Immature natural killer cell (primary cell): ENCODE results near the gene ZC3H4. TPM values are rescaled to one million over a fixed set of nuclear protein-coding genes. Genes with fewer than 3 reads are reported as not detected.
"Not testable (repeated sequence)": the region's sequence is repeated elsewhere in the genome, so short reads cannot be mapped to it uniquely, and the experiment has no call there.

Source experiments
- DNase-seq, 3 donors: peaks; one replicate each; pipeline ENCODE4 v3.0.0; 2022; ENCODE audit warnings: mixed read lengths in 1 of 3
- H3K27ac Mint-ChIP-seq, 6 donors: one replicate each; pipeline ENCODE4 v1.8.0; 2020; ENCODE audit warnings: mixed read lengths in 6 of 6, mild to moderate bottlenecking in 5 of 6, inconsistent platforms in 4 of 6, moderate library complexity in 3 of 6
- H3K27me3 Mint-ChIP-seq, 3 donors: one replicate each; pipeline ENCODE4 v1.8.0; 2020 to 2021; ENCODE audit warnings: low read depth in 3 of 3, mild to moderate bottlenecking in 3 of 3, mixed read lengths in 3 of 3, moderate library complexity in 3 of 3, inconsistent platforms in 1 of 3
- H3K36me3 Mint-ChIP-seq, 3 donors: one replicate each; pipeline ENCODE4 v1.8.0; 2020; ENCODE audit warnings: mixed read lengths in 3 of 3, inconsistent platforms in 2 of 3, mild to moderate bottlenecking in 2 of 3
- H3K4me1 Mint-ChIP-seq, 2 donors: one replicate each; pipeline ENCODE4 v1.8.0; 2020; ENCODE audit warnings: inconsistent platforms in 2 of 2, mild to moderate bottlenecking in 2 of 2, mixed read lengths in 2 of 2, moderate library complexity in 1 of 2
- H3K4me3 Mint-ChIP-seq, 5 donors: one replicate each; pipeline ENCODE4 v1.8.0; 2020; ENCODE audit warnings: mild to moderate bottlenecking in 5 of 5, mixed read lengths in 5 of 5, inconsistent platforms in 3 of 5, moderate library complexity in 3 of 5
- H3K9me3 Mint-ChIP-seq, 6 donors: one replicate each; pipeline ENCODE4 v1.8.0; 2020; ENCODE audit warnings: mild to moderate bottlenecking in 6 of 6, mixed read lengths in 6 of 6, inconsistent platforms in 4 of 6, moderate library complexity in 3 of 6
- polyA plus RNA-seq, 3 donors: library from polyadenylated mRNA; unstranded; fragments of 300-500 nt; fragmentation: Illumina TruSeq; gene quantifications; one replicate each; pipeline ENCODE4 v1.2.3, GENCODE V29; 2021

Gene ZC3H4
- polyA plus RNA-seq, 3 donors from 2014 or later, result 0.04 to 2.3 (median 1.1) TPM

DNA sequence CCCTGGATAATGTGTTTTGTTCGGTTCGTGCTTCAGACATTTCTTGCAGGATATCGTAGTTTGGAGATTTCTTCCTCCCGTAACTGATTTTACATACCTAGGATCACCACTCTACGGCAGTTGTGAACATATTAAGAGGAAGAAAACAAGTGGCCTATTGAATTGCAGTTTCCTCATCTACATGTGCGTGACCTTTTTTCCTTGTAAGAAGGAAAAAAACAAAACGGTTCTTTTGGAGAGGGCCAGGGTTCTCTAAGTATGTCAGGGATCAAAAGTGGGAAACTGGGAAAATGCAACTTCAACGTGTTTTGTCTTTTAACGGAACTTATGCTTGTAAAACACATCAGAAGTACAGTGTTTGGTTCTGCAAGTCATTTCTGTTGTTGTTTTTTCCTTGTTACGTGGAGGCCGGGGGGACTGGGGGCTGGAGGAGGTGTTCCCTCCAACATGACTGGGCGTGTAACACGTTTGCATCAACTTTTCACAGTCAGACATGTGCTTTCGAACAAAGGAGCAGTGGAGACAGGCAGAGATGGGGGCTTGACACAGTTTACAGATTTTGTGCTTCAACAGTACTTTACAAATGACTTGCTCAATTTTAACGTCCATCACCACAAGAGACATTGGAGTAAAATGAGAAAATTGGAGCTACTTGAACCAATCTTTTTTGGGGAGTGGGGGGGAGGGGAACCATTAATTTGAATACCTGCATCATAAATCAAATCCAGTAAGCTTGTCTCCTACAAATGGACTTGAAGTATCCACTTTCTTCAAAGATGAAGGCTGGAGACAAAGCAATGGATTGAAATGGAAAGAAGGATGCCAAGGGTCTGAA lies 3.8 kb downstream of the ZC3H4 start:
- Mint-ChIP-seq H3K4me3 (peak overlapping the region; percentile 95 to 99 (median 98)), H3K27me3 (peaks cover 10 to 27% (median 15%) of the 10 kb centered on the region in 3 donors), H3K36me3 (peaks cover 4 to 6% (median 4%) of the 10 kb centered on the region in 3 donors), H3K27ac (peak overlapping the region; percentile 94 to 100 (median 98)), H3K9me3 (no peaks in the 10 kb centered on the region), H3K4me1 (peaks cover 62 to 76% of the 10 kb centered on the region in 2 donors)
- DNase-seq, result peak in 1 of 3 donors; percentile 20

DNA sequence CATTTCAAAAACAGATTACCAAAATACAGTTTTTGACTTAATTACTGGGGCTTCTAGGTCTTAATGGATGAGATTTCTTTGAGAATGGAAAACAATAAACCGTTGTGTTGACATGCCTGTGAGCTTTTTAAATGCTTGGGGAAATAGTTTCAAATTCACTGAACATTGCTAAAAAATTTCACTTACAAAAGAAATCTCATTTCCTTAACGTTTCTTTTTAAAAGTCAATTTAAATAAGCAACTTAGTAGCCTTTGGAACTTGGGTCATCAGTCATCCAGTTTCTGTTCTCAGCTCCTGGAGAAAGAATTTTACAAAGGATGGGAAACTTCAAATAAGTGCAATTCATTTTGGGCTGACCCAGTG lies 4.4 kb downstream of the ZC3H4 start:
- H3K9me3 Mint-ChIP-seq, result no peaks in the 10 kb centered on the region
- DNase-seq, result no peak
- H3K4me3 Mint-ChIP-seq, result peak overlapping the region in 4 of 5 donors; percentile 95 to 99 (median 98)
- peaks cover 10 to 27% (median 15%) of the 10 kb centered on the region in 3 donors for H3K27me3 Mint-ChIP-seq
- H3K36me3 Mint-ChIP-seq, result peaks cover 4 to 6% (median 4%) of the 10 kb centered on the region in 3 donors
- H3K27ac Mint-ChIP-seq, result peak overlapping the region; percentile 94 to 100 (median 98)
- H3K4me1 Mint-ChIP-seq, result peaks cover 61 to 74% of the 10 kb centered on the region in 2 donors

DNA sequence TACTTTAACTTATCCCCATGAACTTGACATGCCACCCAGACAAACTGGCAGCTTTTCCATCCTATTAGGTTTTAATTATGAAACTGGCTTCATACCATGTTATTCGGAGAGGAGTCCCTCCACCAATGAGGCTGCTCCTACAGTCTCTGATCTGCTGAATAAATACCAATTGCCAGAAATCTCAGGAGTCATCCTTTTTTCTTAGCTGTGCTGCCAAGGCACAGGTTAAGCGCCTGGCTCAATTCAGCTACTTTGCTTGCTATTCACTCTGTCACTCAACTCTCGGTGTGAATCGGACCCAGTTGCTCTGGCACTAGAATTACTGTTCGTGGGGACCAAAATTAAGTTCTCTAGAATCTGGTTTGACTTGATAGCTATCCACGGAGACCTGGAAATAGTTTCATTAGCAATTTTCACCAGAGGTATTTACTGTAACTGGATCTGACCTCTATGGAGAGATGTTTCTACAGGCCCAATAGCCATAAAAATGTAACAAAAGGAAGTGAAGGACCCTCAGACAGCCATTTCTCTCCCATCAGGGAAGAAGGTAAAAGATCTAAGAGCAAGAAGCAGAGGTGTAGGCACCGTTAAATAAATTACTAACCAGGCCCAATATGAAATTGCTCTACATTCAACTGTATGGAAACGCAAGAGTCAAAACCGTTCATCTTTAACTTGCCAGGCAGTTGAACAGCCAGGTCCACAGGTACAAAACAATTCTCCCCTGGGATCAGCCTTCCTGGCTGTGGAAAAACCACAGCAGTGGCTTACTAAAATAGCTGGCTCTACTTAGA lies 5.4 kb downstream of the ZC3H4 start:
- DNase-seq, result no peak

DNA sequence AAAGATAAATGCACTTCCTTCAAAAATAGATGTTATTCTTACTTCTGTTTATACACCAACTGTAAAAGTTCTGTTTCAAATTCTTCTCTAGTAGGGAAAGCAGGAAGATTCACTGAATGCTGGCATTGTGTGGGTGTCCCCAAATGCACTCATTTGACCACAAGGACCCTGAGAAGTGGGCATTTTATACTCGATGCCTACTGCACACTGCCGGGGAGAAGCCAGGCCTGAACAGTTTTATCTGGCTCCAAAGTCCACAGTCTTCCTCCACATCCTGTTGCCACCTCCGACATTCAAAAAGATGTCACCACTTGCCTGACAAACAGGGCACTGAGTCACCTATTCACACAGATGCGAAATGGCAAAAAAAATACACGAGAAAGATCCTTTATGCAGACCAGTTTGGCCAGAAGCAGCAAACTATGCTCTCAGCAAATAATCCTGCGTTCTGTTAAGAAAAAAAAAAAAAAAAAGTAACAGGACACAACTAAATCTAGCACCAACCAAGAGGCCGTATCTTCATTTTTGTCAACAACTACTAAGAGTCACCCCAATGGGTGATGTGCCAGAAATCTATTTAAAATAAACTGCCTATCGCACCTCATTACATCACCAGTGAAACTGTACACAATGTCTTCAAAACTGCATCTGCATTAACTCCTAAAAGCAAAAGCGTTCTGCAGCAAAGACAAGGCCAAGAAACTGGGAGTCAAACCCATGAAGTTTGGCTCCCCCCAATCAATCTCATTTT lies 6.2 kb downstream of the ZC3H4 start:
- Mint-ChIP-seq H3K4me1 (peaks cover 57 to 69% of the 10 kb centered on the region in 2 donors), H3K27ac (peak overlapping the region; percentile 64 to 100 (median 88)), H3K36me3 (peaks cover 4 to 6% (median 4%) of the 10 kb centered on the region in 3 donors), H3K9me3 (no peaks in the 10 kb centered on the region), H3K27me3 (peaks cover 4 to 17% (median 5%) of the 10 kb centered on the region in 3 donors), H3K4me3 (peak overlapping the region; percentile 18 to 61 (median 34))
- peak in 2 of 3 donors; percentile 17 to 58 for DNase-seq

More for the DNA sequence above, 5.4 kb downstream of the ZC3H4 start:
- Mint-ChIP-seq H3K4me3 (peak overlapping the region in 3 of 5 donors; percentile 2 to 61 (median 59)), H3K9me3 (no peaks in the 10 kb centered on the region), H3K27me3 (peaks cover 6 to 21% (median 9%) of the 10 kb centered on the region in 3 donors), H3K36me3 (peaks cover 4 to 6% (median 4%) of the 10 kb centered on the region in 3 donors), H3K27ac (peak overlapping the region; percentile 80 to 100 (median 94)), H3K4me1 (peaks cover 54 to 65% of the 10 kb centered on the region in 2 donors)

DNA sequence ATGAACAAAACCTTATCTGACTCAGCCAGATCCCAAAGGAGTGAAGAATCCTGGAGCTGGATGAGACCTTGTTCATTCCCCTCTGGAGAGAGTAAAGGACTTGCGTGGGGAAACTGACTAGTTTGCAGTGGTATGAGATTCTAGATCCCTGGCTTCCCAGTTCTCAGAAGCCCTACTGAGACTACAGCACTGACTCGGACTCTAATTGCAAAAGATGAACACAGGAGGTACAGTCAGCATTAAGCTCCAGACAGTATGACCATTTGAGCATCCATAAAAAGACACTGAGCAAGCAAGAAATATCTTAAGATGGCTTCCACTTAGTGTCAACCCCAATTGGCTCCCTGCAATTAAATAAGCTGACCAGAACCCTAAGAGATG lies 6.8 kb downstream of the ZC3H4 start:
- H3K9me3 Mint-ChIP-seq, result no peaks in the 10 kb centered on the region
- H3K4me3 Mint-ChIP-seq, result peak overlapping the region in 4 of 5 donors; percentile 4 to 50 (median 26)
- H3K27me3 Mint-ChIP-seq, result peaks cover 4 to 17% (median 5%) of the 10 kb centered on the region in 3 donors
- DNase-seq, result no peak
- H3K4me1 Mint-ChIP-seq, result peaks cover 57 to 75% of the 10 kb centered on the region in 2 donors
- H3K27ac Mint-ChIP-seq, result peak overlapping the region; percentile 64 to 100 (median 88)
- H3K36me3 Mint-ChIP-seq, result peaks cover 4 to 6% (median 4%) of the 10 kb centered on the region in 3 donors

DNA sequence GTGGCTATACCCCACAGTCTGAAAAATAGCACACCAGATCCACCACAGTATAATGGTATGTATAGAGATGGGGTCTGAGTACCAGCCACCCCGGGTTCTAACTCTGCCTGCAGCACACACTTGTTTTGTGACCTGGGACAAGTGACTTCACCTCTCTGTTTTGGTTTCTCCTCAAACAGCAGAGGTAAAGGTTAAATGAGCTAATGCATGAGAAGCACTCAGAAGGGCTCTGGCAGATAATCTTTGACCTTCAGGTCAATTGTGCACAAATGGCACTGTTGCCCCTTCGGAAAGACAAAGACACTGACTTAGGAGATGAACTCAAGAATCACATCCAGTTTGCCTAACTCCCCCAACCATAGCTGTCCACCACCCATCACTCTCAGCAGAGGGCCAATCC lies 7.7 kb downstream of the ZC3H4 start:
- no peak for DNase-seq
- Mint-ChIP-seq H3K4me3 (peak overlapping the region in 1 of 5 donors; percentile 38), H3K27me3 (peaks cover 0 to 10% (median under 1%) of the 10 kb centered on the region in 3 donors), H3K4me1 (peaks cover 53 to 70% of the 10 kb centered on the region in 2 donors), H3K27ac (peak overlapping the region in 5 of 6 donors; percentile 18 to 94 (median 67)), H3K36me3 (peaks cover 4 to 6% (median 4%) of the 10 kb centered on the region in 3 donors), H3K9me3 (no peaks in the 10 kb centered on the region)

DNA sequence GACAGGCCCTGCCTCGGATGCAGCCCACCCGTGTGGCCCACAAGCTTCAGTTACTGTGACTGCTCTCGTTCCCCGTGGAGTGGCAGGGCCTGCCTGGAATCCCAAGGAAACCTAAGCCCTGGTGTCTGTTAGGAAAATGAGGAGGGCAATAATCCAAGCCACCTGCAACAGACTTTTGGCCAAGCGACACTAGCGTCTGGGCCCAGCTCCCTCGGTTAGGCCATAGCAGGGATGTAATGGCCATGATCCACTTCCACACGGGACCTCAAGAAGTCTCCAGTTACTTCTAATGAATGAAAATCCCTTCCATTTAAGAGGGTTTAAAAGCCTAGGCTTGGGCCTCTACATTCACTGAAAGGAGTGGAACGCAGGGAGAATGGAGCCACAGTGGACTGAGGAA lies 8.9 kb downstream of the ZC3H4 start:
- no peak overlapping the region for H3K4me3 Mint-ChIP-seq
- no peaks in the 10 kb centered on the region for H3K9me3 Mint-ChIP-seq
- DNase-seq, result no peak
- no peak overlapping the region for H3K27ac Mint-ChIP-seq
- H3K27me3 Mint-ChIP-seq, result peaks cover 0 to 4% (median 0%) of the 10 kb centered on the region in 3 donors
- peaks cover 44 to 68% of the 10 kb centered on the region in 2 donors for H3K4me1 Mint-ChIP-seq
- peaks cover under 1 to 4% (median 3%) of the 10 kb centered on the region in 3 donors for H3K36me3 Mint-ChIP-seq

DNA sequence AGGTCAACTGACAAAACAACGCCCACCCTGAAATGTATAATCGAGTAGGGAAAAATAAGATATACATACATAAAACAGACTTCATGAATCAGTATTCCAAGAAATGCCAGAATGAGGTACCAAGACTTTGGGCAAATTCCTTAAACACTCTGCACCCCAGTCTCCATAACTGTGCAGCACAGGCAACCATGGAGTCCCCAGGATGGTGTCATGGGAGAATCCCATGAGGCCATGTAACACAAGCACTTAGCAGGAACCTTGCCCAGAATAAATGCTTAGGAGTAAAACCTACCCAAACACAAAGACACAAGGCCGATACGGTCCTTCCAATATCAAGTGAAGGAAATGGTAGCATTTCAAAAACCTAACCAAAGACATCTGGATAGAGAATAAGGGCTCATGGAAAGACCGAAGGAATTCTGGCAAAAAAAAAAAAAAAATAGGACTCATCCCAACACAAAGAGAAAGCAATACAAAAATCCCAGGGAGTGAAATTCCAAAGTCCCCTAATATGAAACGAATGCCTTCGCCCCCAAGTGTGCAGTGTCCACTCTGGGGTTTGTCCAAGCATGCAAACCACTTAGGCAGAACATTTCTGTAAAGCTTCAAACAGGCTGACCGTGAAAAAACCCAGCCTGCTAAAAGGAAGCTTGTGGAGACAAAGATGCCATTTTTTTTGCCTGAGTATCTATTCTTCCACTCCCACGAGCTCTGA lies 11.1 kb downstream of the ZC3H4 start:
- H3K4me1 Mint-ChIP-seq, result peaks cover 29 to 61% of the 10 kb centered on the region in 2 donors
- no peaks in the 10 kb centered on the region for H3K9me3 Mint-ChIP-seq
- H3K36me3 Mint-ChIP-seq, result peaks cover 0 to 4% (median 0%) of the 10 kb centered on the region in 3 donors
- no peak overlapping the region for H3K4me3 Mint-ChIP-seq
- H3K27ac Mint-ChIP-seq, result no peak overlapping the region
- DNase-seq, result no peak
- peaks cover 0 to 4% (median 0%) of the 10 kb centered on the region in 3 donors for H3K27me3 Mint-ChIP-seq

DNA sequence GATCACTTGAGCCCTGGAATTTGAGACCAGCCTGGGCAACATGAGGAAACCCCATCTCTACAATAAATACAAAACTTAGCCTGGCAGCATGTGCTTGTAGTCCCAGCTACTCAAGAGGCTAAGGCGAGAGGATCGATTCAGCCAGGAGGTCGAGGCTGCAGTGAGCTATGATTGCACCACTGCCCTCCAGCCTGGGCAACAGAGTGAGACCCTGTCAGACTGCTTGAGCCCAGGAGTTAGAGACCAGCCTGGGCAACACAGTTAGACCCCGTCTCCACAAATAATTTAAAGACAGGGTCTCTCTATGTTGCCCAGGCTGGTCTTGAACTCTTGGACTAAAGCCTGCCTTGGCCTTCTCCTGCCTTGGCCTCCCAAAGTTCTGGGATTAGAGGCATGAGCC lies 12.5 kb downstream of the ZC3H4 start:
- H3K27ac Mint-ChIP-seq, DNase-seq, H3K27me3 Mint-ChIP-seq, H3K36me3 Mint-ChIP-seq, H3K9me3 Mint-ChIP-seq, H3K4me3 Mint-ChIP-seq: not testable (repeated sequence)
- peaks cover 25 to 59% of the 10 kb centered on the region in 2 donors for H3K4me1 Mint-ChIP-seq

DNA sequence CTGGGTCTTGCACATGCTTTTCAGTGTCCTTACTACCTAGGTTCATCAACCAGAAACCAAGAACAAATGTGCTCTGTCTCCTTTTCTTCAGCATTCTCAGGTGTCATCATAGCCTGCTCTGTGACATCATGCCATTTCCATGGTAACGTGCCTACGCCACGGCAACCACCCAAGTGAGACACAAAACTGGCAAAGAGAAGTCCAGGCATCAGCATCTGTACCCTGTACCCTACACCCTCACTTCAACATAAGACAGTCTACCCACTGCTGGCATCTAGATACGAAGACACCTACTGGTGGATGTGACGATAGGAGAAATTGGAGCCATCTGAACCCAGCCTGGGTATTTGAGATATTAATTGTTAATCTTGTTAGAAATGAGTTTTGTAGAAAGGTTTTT lies 13.3 kb downstream of the ZC3H4 start:
- Mint-ChIP-seq H3K27me3 (peaks cover 0 to 2% (median 0%) of the 10 kb centered on the region in 3 donors), H3K9me3 (no peaks in the 10 kb centered on the region), H3K4me3 (no peak overlapping the region), H3K4me1 (peaks cover 27 to 59% of the 10 kb centered on the region in 2 donors), H3K27ac (peak overlapping the region in 3 of 6 donors; percentile 25 to 74 (median 66)), H3K36me3 (no peaks in the 10 kb centered on the region)
- DNase-seq, result no peak

DNA sequence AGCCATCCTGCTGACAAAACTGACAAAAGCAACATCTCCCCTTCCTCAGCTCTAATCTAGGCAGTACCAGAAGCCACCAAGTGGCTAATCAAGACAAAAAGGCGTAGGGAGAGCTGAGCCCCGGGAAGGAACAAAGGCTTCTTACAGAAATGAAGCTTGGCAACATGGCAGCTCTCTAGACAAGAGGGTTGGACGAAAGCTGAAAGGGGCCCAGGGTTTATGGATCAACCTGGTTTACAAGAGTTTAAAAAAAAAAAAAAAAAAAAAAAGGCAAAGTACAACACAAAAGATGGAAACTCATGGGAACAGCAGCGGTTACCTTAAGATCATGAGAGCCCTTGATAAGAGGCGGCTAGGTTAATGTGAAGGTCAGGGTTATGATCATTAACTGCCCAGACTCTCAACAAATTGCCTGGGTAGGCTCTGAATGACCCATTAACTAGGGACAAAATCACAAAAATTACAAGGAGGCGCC lies 14.0 kb downstream of the ZC3H4 start:
- peaks cover 34 to 66% of the 10 kb centered on the region in 2 donors for H3K4me1 Mint-ChIP-seq
- DNase-seq, result no peak
- peak overlapping the region in 1 of 6 donors; percentile 15 for H3K27ac Mint-ChIP-seq

DNA sequence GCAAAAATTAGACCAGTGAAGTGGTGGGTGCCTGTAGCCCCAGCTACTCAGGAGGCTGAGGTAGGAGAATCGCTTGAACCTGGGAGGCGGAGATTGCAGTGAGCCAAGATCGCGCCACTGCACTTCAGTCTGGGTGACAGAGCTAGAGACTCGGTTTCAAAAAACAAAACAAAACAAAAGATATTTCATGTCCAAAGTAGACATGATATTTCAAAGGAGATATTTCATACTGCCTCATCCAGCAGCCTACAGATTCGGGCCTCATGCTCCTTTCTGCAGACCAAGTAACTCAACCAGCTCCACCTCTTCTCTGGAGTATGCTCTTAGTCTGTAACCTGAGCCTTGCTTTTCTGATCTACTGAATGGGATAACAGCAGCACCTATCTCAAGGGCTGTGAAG lies 15.0 kb downstream of the ZC3H4 start:
- Mint-ChIP-seq H3K27me3 (peaks cover 0 to 2% (median 0%) of the 10 kb centered on the region in 3 donors), H3K4me1 (peaks cover 40 to 76% of the 10 kb centered on the region in 2 donors), H3K9me3 (no peaks in the 10 kb centered on the region), H3K36me3 (peaks cover 0 to 6% (median 0%) of the 10 kb centered on the region in 3 donors), H3K27ac (peak overlapping the region in 2 of 6 donors; percentile 17 to 40), H3K4me3 (no peak overlapping the region)
- DNase-seq, result no peak

More for the DNA sequence above, 14.0 kb downstream of the ZC3H4 start:
- H3K9me3 Mint-ChIP-seq, result no peaks in the 10 kb centered on the region
- H3K27me3 Mint-ChIP-seq, result peaks cover 0 to 2% (median 0%) of the 10 kb centered on the region in 3 donors
- H3K36me3 Mint-ChIP-seq, result peaks cover 0 to 1% (median 0%) of the 10 kb centered on the region in 3 donors
- H3K4me3 Mint-ChIP-seq, result no peak overlapping the region
